ENCODE measurements around the gene CX3CR1. TPM values are rescaled to one million over a fixed set of nuclear protein-coding genes. Genes with fewer than 3 reads are reported as not detected.

CX3CR1 gene
- total RNA-seq, 2 experiments from 2014 or later, result 0.14 to 0.27 TPM

DNA sequence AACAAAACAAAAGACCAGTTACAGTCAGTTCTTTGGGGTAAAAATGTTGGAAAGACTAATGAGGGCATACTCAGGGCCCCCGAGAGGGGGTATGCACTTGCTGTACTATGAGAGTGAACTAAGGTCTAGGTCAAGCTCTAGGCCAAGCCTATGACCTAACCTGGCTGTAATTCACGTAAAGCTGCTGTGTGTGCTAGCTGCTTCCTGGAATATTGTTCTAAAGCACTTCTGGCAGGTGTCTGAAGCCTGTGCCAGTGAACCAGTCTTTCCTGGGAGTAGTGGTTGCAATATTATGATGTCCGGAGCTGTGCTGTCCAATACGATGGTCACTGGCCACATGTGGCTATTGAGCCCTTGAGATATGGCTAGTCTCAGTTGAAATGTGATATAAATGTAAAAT lies 13.1 kb upstream of the CX3CR1 start:
- H3K36me3 Mint-ChIP-seq (ENCODE audit: low read depth), result peaks cover 5% of the 10 kb centered on the region
- H3K4me3 Mint-ChIP-seq, result no peak overlapping the region
- ChIA-PET POLR2A (interaction anchor here (1.2 kb wide), 1 partner anchor 122 kb away, joined by 3 read pairs; no protein-coding TSS in a partner anchor), CTCF (interaction anchor here (2.3 kb wide), 1 partner anchor 102 kb away, joined by 19 read pairs; the partner anchor contains the start of gene XIRP1)
- DNase-seq (no peak), ATAC-seq (ENCODE audit: poor library complexity) (no peak)
- H3K4me3 ChIP-seq (ENCODE audit: low read length), result no peak overlapping the region
- peaks cover 34% of the 10 kb centered on the region for H3K4me1 ChIP-seq (ENCODE audit: insufficient read depth, low read length)
- no peaks in the 10 kb centered on the region for H3K27me3 Mint-ChIP-seq
- no peak overlapping the region for H3K27ac Mint-ChIP-seq
- intact Hi-C loops (cut with DNase I, micrococcal nuclease), result loop anchor here (2.0 to 5.0 kb wide), 2 partner anchors 84 to 86 kb away; no protein-coding TSS in a partner anchor
- H3K9me3 Mint-ChIP-seq, result no peaks in the 10 kb centered on the region
- peaks cover 0 to 2% of the 10 kb centered on the region in 2 experiments for H3K9me3 ChIP-seq (ENCODE audit: control insufficient read depth in 1 of 2, insufficient read depth in 1 of 2, low read length in 2 of 2)
- H3K4me1 Mint-ChIP-seq (ENCODE audit: low read depth), result peaks cover 16% of the 10 kb centered on the region
- TF ChIP-seq, protein P1, sequence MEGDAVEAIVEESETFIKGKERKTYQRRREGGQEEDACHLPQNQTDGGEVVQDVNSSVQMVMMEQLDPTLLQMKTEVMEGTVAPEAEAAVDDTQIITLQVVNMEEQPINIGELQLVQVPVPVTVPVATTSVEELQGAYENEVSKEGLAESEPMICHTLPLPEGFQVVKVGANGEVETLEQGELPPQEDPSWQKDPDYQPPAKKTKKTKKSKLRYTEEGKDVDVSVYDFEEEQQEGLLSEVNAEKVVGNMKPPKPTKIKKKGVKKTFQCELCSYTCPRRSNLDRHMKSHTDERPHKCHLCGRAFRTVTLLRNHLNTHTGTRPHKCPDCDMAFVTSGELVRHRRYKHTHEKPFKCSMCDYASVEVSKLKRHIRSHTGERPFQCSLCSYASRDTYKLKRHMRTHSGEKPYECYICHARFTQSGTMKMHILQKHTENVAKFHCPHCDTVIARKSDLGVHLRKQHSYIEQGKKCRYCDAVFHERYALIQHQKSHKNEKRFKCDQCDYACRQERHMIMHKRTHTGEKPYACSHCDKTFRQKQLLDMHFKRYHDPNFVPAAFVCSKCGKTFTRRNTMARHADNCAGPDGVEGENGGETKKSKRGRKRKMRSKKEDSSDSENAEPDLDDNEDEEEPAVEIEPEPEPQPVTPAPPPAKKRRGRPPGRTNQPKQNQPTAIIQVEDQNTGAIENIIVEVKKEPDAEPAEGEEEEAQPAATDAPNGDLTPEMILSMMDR (IDR thresholded peaks at IDR 0.05), result no peak
- H3K36me3 ChIP-seq (ENCODE audit: insufficient read depth, low read length), result no peaks in the 10 kb centered on the region
- no peak overlapping the region for H3K27ac ChIP-seq (ENCODE audit: low read depth in 1 of 2, low read length in 2 of 2)
- H3K27me3 ChIP-seq (ENCODE audit: control insufficient read depth in 1 of 2, insufficient read depth in 2 of 2, low read length in 2 of 2), result no peaks in the 10 kb centered on the region

DNA sequence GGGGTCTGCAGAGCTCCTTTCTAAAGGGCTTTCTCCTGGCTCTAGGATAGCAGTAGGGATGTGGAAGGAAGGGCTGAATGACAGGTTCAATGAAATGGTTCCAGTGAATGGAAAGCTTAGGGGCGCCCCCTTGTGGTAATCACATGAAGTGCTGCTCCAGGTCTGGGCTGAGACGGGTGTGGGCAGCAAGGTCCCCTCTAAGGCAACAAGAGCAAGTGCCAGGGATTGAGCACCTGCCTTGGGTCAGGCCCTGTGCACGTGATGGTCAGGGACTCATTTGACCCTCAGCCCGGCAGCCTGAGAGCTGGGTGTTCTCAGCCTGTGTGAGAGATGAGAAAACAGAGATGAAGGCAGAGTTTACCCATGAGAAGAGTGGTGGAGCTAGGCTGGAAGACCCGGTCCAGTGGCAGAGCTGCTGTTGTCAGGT lies 12.1 kb upstream of the CX3CR1 start:
- Histone ChIP-seq H3K4me1 (ENCODE audit: insufficient read depth, low read length) (peaks cover 34% of the 10 kb centered on the region), H3K36me3 (ENCODE audit: insufficient read depth, low read length) (no peaks in the 10 kb centered on the region), H3K27ac (ENCODE audit: low read depth in 1 of 2, low read length in 2 of 2) (no peak overlapping the region), H3K4me3 (ENCODE audit: low read length) (no peak overlapping the region), H3K9me3 (ENCODE audit: control insufficient read depth in 1 of 2, insufficient read depth in 1 of 2, low read length in 2 of 2) (no peaks in the 10 kb centered on the region), H3K27me3 (ENCODE audit: control insufficient read depth in 1 of 2, insufficient read depth in 2 of 2, low read length in 2 of 2) (no peaks in the 10 kb centered on the region)
- ATAC-seq (ENCODE audit: poor library complexity) (peak; percentile 57), DNase-seq (peak; percentile 48 to 82 (median 67))
- no peak overlapping the region for H3K27ac Mint-ChIP-seq
- H3K4me1 Mint-ChIP-seq (ENCODE audit: low read depth), result peaks cover 16% of the 10 kb centered on the region
- POLR2A ChIA-PET, result interaction anchor here (0.7 to 1.4 kb wide), 5 partner anchors 11 to 165 kb away, joined by 3 to 4 read pairs (median 3); no protein-coding TSS in a partner anchor
- intact Hi-C loops (cut with DNase I, micrococcal nuclease), result loop anchor here (2.0 to 5.0 kb wide), 2 partner anchors 85 to 87 kb away; no protein-coding TSS in a partner anchor
- H3K27me3 Mint-ChIP-seq, result no peaks in the 10 kb centered on the region
- CTCF ChIA-PET, result interaction anchor here (0.6 to 4.8 kb wide), 20 partner anchors 11 to 191 kb away, joined by 3 to 68 read pairs (median 4); partner anchors contain the start of genes CX3CR1, RPSA and XIRP1
- H3K36me3 Mint-ChIP-seq (ENCODE audit: low read depth), result peaks cover 5% of the 10 kb centered on the region
- TF ChIP-seq, protein P1 (IDR thresholded peaks at IDR 0.05), result peak; percentile 95
- no peak overlapping the region for H3K4me3 Mint-ChIP-seq
- no peaks in the 10 kb centered on the region for H3K9me3 Mint-ChIP-seq

DNA sequence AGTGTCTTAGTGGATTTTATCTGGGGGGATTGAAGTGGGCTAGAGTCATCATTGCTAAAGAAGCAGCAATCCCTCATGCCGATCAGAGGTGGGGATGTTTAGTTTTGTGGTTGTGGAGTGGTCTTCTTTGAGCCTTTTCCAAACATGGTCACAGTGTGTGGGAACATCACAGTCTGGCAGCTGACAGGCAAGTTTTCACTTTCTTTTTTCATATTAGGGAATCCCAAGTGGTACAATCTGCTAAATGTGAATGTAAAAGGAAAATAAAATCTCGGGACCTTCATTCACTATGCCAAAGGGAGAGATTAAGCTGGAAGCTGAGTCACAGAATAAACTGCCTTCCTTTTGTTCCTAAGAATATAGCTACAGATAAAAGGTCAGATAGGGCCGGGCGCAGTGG lies 10.4 kb upstream of the CX3CR1 start:
- H3K27ac ChIP-seq (ENCODE audit: low read depth in 1 of 2, low read length in 2 of 2), result no peak overlapping the region
- no peak overlapping the region for H3K27ac Mint-ChIP-seq
- CTCF ChIA-PET, result interaction anchor here (2.1 to 4.8 kb wide), 3 partner anchors 164 to 189 kb away, joined by 5 to 68 read pairs (median 7); no protein-coding TSS in a partner anchor
- peaks cover 30% of the 10 kb centered on the region for H3K4me1 ChIP-seq (ENCODE audit: insufficient read depth, low read length)
- no peaks in the 10 kb centered on the region for H3K36me3 Mint-ChIP-seq (ENCODE audit: low read depth)
- H3K9me3 Mint-ChIP-seq, result no peaks in the 10 kb centered on the region
- POLR2A ChIA-PET, result no interaction called here
- no peak for DNase-seq
- no peaks in the 10 kb centered on the region for H3K27me3 ChIP-seq (ENCODE audit: control insufficient read depth in 1 of 2, insufficient read depth in 2 of 2, low read length in 2 of 2)
- ATAC-seq (ENCODE audit: poor library complexity), result no peak
- intact Hi-C loops (cut with DNase I, micrococcal nuclease), result loop anchor here in 1 of 2 experiments (5.0 kb wide), 1 partner anchor 87 kb away; no protein-coding TSS in a partner anchor
- H3K36me3 ChIP-seq (ENCODE audit: insufficient read depth, low read length), result no peaks in the 10 kb centered on the region
- H3K27me3 Mint-ChIP-seq, result no peaks in the 10 kb centered on the region
- TF ChIP-seq, protein P1 (IDR thresholded peaks at IDR 0.05), result no peak
- H3K4me1 Mint-ChIP-seq (ENCODE audit: low read depth), result peaks cover 16% of the 10 kb centered on the region
- H3K9me3 ChIP-seq (ENCODE audit: control insufficient read depth in 1 of 2, insufficient read depth in 1 of 2, low read length in 2 of 2), result no peaks in the 10 kb centered on the region
- no peak overlapping the region for H3K4me3 ChIP-seq (ENCODE audit: low read length)
- no peak overlapping the region for H3K4me3 Mint-ChIP-seq

Measured in CD4-positive, alpha-beta T cell (primary cell).